Ishikawa (cell line): ENCODE results near the gene C10orf95.

ENCODE experiments used
- CREB1 ChIP-seq: IDR thresholded peaks from 2 replicates; pipeline ENCODE4 v1.6.1; 2012; ENCODE audit warnings: low read depth
- ZBTB7A ChIP-seq: IDR thresholded peaks from 2 replicates; pipeline ENCODE4 v1.6.1; 2012; ENCODE audit warnings: low read depth

DNA sequence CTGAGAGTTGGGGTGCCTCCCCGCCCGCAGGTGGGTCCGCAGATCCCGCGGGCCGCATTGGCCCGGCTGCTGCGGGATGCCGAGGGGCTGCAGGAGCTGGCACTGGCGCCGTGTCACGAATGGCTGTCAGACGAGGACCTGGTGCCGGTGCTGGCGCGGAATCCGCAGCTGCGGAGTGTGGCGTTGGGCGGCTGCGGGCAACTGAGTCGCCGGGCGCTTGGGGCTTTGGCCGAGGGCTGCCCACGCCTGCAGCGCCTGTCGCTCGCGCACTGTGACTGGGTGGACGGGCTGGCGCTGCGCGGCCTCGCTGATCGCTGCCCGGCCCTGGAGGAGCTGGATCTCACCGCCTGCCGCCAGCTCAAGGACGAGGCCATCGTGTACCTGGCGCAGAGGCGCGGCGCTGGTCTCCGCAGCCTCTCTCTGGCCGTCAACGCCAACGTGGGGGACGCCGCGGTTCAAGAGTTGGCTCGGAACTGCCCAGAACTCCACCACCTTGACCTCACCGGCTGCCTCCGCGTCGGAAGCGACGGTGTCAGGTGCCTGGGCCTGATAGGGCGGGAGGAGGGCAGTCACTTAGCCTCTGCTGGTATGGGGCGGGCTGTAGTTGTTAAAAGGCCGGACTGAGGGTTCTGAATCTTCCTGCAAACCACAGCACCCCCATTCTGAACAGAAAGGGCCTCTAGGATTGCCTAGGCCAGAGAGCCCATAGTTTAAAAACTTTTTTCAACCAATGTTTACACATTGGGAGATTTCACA is 29.4 kb downstream of the C10orf95 start:
- no peak for TF ChIP-seq CREB1
- no peak for TF ChIP-seq ZBTB7A
